Left ventricle myocardium inferior (tissue), 1 donor: Measurements from ENCODE around the gene IL1F10. TPM values are rescaled to one million over a fixed set of nuclear protein-coding genes. Genes with fewer than 3 reads are reported as not detected.

Source experiments
- DNase-seq: peaks from one replicate; pipeline ENCODE4 v3.0.0-alpha.2; 2020
- H3K27ac ChIP-seq: fragments of 200-600 bp; replicated peaks from 2 replicates; pipeline ENCODE4 v1.8.0; 2021
- H3K27me3 ChIP-seq: fragments of 200-600 bp; 2 replicates; pipeline ENCODE4 v1.8.0; 2021; ENCODE audit warnings: low read depth
- H3K36me3 ChIP-seq: fragments of 200-600 bp; 2 replicates; pipeline ENCODE4 v1.8.0; 2021
- H3K4me1 ChIP-seq: fragments of 200-600 bp; 2 replicates; pipeline ENCODE4 v1.8.0; 2021
- H3K4me3 ChIP-seq: fragments of 200-600 bp; 2 replicates; pipeline ENCODE4 v1.8.0; 2021; ENCODE audit warnings: mild to moderate bottlenecking, moderate library complexity
- H3K9me3 ChIP-seq: fragments of 200-600 bp; replicated peaks from 2 replicates; pipeline ENCODE4 v1.8.0; 2021
- intact Hi-C: fragments of 100-400 bp; cut with micrococcal nuclease; formaldehyde crosslinking; loops from one replicate; pipeline ENCODE4 v1.11.0; 2022
- total RNA-seq: library from RNA; stranded (reverse); fragmentation: NEBNext Ultra II Directional; extraction: Animal tissue kit (Norgen Biotek cat#: 25700); gene quantifications from one replicate; pipeline ENCODE4 v1.2.1, GENCODE V29; 2021
- TF ChIP-seq, protein P1 (sequence below): fragments of 200-600 bp; IDR thresholded peaks from 2 replicates; pipeline ENCODE4 v1.8.0; 2021; ENCODE audit warnings: antibody characterized with exemption, mild to moderate bottlenecking, borderline replicate concordance
- donor health status: DM: no; HTN: yes; CAD: no; lungs with severe emphysema.

The IL1F10 gene
- total RNA-seq, 1 donor from 2014 or later: not detected

- Histone ChIP-seq H3K27me3 (peaks cover 46% of the 10 kb centered on the region), H3K9me3 (no peaks in the 10 kb centered on the region), H3K27ac (no peak overlapping the region), H3K36me3 (no peaks in the 10 kb centered on the region), H3K4me1 (no peaks in the 10 kb centered on the region), H3K4me3 (no peak overlapping the region)
- no peak for DNase-seq
- intact Hi-C loops: no loop called here
- TF ChIP-seq, protein P1, sequence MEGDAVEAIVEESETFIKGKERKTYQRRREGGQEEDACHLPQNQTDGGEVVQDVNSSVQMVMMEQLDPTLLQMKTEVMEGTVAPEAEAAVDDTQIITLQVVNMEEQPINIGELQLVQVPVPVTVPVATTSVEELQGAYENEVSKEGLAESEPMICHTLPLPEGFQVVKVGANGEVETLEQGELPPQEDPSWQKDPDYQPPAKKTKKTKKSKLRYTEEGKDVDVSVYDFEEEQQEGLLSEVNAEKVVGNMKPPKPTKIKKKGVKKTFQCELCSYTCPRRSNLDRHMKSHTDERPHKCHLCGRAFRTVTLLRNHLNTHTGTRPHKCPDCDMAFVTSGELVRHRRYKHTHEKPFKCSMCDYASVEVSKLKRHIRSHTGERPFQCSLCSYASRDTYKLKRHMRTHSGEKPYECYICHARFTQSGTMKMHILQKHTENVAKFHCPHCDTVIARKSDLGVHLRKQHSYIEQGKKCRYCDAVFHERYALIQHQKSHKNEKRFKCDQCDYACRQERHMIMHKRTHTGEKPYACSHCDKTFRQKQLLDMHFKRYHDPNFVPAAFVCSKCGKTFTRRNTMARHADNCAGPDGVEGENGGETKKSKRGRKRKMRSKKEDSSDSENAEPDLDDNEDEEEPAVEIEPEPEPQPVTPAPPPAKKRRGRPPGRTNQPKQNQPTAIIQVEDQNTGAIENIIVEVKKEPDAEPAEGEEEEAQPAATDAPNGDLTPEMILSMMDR: no peak
These were observed 11.4 kb downstream of the IL1F10 start for GRCh38 chr2:113079131-113079530.

- Histone ChIP-seq H3K27me3 (peaks cover 49% of the 10 kb centered on the region), H3K36me3 (no peaks in the 10 kb centered on the region), H3K4me1 (no peaks in the 10 kb centered on the region), H3K4me3 (no peak overlapping the region), H3K27ac (no peak overlapping the region), H3K9me3 (no peaks in the 10 kb centered on the region)
- intact Hi-C loops: no loop called here
- TF ChIP-seq, protein P1: peak; percentile 67
- no peak for DNase-seq
These were observed 12.4 kb downstream of the IL1F10 start for GRCh38 chr2:113080134-113080533.

GRCh38 chr2:113081488-113082210 is 13.9 kb downstream of the IL1F10 start:
- DNase-seq: no peak
- no peak overlapping the region for H3K4me3 ChIP-seq
- no peak overlapping the region for H3K27ac ChIP-seq
- intact Hi-C loops: no loop called here
- TF ChIP-seq, protein P1: no peak
- peaks cover 47% of the 10 kb centered on the region for H3K27me3 ChIP-seq
- no peaks in the 10 kb centered on the region for H3K4me1 ChIP-seq
- no peaks in the 10 kb centered on the region for H3K36me3 ChIP-seq
- no peaks in the 10 kb centered on the region for H3K9me3 ChIP-seq

DNA sequence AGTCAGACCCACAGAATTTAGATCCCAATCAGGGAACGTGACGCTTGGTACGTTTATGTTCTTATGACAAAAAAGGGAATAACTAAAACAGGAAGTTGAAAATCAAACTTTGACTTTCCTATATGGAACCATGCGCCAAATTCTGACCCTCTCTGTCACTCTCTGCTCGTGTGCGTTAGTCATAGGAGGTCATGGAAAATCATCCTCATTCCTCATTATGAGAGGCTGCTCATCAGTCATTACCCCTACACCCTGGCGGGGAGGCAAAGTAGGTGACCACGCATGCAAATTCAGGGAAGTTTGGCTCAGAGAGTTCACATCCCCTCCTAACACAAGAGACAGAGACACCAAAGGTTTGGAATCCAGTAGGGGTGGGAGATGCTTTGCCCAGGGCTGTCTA is 15.5 kb downstream of the IL1F10 start:
- DNase-seq: no peak
- intact Hi-C loops: no loop called here
- Histone ChIP-seq H3K27ac (no peak overlapping the region), H3K4me1 (no peaks in the 10 kb centered on the region), H3K27me3 (peaks cover 56% of the 10 kb centered on the region), H3K4me3 (no peak overlapping the region), H3K9me3 (no peaks in the 10 kb centered on the region), H3K36me3 (no peaks in the 10 kb centered on the region)
- TF ChIP-seq, protein P1: no peak

DNA sequence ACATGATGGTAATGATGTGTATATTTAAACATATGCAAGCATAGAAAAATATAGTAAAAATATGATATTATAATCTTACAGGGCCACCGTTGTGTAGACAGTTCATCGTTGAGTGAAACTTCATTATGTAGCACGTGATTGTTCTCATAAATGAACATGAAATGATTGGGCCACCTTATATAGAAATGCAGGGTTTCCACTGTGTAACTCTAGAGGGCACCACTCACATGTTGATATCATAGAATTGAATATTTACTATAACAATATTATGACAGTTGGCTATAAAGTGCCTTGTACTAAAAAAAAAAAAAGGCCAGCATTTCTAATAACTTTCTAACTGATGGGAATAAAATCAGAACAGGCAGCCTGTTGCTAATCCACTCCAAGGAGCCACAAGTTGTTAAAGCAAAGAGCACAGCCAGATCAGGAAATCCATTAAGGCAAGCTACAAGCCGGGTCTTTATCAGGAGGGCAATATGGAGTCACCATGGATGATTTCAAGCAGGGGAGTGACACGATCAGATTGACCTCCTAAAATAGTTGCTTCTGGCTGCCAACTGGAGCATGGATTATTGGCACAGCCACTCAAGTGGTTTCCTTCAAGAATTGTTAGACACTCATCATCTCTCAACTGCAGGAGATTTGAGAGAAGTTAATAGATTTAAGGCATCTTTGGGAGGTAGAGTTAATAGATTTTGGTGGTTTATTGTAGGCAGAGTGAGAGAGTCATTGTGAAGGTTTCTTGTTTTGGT is 16.7 kb downstream of the IL1F10 start:
- Histone ChIP-seq H3K4me1 (no peaks in the 10 kb centered on the region), H3K27me3 (peaks cover 68% of the 10 kb centered on the region), H3K9me3 (no peaks in the 10 kb centered on the region), H3K27ac (no peak overlapping the region), H3K4me3 (no peak overlapping the region), H3K36me3 (no peaks in the 10 kb centered on the region)
- intact Hi-C loops: no loop called here
- DNase-seq: no peak
- TF ChIP-seq, protein P1: peak; percentile 42
